D721Med (cell line): Measurements from ENCODE around the gene QSOX2.

Source experiments
- DNase-seq: peaks from one replicate; pipeline ENCODE4 v3.0.0; 2011; ENCODE audit warnings: low spot score; ENCODE audit not compliant: insufficient read length
- FAIRE-seq: peaks from 2 replicates; lab custom pipeline; 2011; peaks lifted over from hg19 to GRCh38; lab: Jason Lieb, UNC
- TF ChIP-seq, protein P1 (sequence below): IDR thresholded peaks from 2 replicates; pipeline ENCODE4 v1.5.1; 2012; ENCODE audit warnings: mild to moderate bottlenecking, control low read depth; ENCODE audit not compliant: insufficient read depth; ENCODE audit errors: missing control alignments

QSOX2 gene

GRCh38 chr9:136262671-136263178, 17.1 kb upstream of the QSOX2 start:
- DNase-seq, result no peak
- FAIRE-seq, result no peak
- TF ChIP-seq, protein P1, sequence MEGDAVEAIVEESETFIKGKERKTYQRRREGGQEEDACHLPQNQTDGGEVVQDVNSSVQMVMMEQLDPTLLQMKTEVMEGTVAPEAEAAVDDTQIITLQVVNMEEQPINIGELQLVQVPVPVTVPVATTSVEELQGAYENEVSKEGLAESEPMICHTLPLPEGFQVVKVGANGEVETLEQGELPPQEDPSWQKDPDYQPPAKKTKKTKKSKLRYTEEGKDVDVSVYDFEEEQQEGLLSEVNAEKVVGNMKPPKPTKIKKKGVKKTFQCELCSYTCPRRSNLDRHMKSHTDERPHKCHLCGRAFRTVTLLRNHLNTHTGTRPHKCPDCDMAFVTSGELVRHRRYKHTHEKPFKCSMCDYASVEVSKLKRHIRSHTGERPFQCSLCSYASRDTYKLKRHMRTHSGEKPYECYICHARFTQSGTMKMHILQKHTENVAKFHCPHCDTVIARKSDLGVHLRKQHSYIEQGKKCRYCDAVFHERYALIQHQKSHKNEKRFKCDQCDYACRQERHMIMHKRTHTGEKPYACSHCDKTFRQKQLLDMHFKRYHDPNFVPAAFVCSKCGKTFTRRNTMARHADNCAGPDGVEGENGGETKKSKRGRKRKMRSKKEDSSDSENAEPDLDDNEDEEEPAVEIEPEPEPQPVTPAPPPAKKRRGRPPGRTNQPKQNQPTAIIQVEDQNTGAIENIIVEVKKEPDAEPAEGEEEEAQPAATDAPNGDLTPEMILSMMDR, result no peak

- TF ChIP-seq, protein P1, result no peak
- no peak for DNase-seq
- FAIRE-seq, result no peak
Observed at GRCh38 chr9:136261686-136262430, 16.2 kb upstream of the QSOX2 start.

- TF ChIP-seq, protein P1, result no peak
- no peak for DNase-seq
- no peak for FAIRE-seq
Observed at GRCh38 chr9:136260936-136261472, 15.4 kb upstream of the QSOX2 start.

DNA sequence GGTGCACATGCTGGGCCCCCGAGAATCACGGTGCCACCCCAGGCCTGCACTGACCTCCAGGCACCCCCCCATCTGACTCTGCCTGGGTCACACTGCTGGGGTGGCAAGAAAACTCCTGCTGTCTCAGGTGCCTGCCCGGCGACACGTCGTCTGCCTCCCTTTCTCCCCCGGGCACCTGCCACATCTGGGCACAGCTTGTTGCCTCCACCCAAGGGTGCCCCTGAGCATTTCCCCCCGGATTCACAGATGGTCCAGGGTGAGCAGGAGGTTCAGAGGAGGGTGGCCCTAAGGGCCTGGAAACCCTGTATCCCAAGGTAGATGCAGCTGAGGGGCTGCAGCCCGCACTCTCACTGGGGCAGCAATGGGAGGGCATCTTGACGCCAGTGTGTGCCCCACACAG, 14.9 kb upstream of the QSOX2 start:
- FAIRE-seq (no peak), DNase-seq (no peak)
- TF ChIP-seq, protein P1, result no peak

DNA sequence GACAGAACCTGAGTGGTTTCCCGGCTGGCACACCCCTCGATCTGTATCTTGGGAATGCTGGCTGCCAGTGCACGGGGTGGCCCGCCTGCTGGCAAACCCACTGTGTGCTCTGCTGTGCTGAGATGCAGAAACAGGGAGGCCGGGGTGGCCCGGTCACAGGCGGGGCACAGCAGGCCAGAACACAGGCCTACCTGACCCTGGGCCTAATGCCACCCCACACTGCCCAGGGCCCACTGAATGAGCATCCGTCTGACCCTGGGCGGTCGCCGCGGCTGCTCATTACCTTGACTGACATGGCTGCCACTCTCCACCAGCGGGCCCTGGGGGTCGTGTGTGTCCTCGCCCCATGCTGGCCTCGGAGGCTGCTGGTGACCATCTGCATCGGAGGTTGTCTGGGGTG, 14.2 kb upstream of the QSOX2 start:
- FAIRE-seq, result no peak
- TF ChIP-seq, protein P1, result no peak
- no peak for DNase-seq

DNA sequence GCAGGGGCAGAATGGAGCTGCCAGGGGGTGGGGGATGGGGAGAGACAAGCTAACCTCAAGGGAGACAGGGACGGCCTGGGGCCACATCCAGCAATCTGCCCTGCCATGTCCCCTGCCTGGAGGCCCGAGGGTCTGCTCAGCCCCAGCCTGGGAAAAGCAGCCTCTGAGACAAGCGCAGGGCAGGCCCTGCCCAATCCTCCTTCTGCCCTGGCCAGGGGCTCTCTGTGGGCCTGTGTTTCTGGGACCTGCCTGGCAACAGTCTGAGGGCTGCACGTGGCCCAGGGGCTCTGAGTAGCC, 13.9 kb upstream of the QSOX2 start:
- TF ChIP-seq, protein P1, result no peak

More for the DNA sequence above, 13.9 kb upstream of the QSOX2 start:
- DNase-seq (no peak), FAIRE-seq (no peak)
